NCI-H2196 (cell line): ENCODE measurements around the gene PPDPF.

Source experiments
- DNase-seq: peaks from one replicate; lab custom pipeline; 2025; ENCODE audit not compliant: unreplicated experiment; lab: John Stamatoyannopoulos, UW

PPDPF gene

DNA sequence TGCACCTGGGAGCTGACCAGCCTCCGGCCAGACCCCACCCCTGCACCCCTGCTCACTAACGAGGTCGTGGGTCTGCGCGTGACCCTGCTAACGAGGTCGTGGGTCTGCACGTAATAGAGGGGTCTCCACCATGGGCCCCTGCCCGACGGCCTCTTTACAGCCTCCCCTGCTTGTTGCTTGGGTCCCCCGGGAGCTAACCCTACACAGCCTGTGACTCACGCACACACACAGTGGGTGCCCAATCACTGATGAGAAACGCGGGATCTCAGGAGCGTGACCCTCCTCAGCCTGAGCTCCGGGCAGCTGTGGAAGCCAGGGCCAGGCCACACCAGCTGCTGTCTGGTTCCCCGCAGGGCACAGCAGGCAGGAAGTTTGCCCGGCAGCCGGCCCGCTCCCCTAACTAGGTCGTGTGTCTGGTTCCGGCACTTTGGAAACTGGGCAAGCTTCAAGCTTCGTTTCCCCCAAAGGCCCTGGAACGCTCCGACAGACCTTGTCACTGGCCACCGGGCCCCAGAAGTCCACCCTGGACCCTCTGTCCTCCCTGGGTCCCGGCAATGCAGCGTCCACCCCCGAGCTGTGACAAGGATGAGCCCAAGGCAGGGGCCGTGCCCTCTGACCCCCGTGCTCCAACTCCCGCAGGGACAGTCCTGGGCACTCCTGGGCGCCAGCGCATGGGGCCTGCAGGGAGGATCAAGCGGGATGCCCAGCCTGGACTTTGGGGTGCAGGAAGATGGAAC lies 15.8 kb downstream of the PPDPF start:
- DNase-seq, result peak; percentile 35

DNA sequence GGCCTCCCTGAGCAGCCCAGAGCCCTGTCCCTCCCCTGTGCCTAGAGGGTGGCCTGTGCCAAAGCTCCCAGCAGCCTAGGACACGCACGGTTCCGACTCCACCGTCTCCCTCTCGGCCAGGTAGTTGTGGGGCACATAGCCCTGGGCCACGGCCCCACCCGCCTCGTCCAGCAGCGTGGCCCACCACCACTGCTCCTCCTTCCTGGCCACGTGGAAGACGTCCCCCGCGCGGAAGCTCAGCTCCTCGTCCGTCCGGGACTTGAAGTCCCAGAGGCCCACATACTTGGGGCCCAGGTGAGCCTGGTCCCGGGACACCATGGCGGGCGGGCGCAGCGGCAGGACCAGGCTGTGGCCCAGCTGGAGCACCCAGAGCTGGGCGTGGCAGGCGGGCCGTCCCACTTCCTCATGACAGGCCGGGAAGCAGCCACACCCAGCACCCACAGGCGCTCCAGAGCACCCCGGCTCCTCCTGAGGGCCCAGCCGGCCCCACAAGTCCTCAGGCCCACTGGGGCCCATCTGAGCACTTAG lies 16.5 kb downstream of the PPDPF start, which contains the start of gene PTK6:
Gene PTK6, minus strand, starts transcription at position 380 of the 528 bp plus-strand sequence. Its CDS starts 62 bp downstream, at position 318.
- DNase-seq, result no peak

DNA sequence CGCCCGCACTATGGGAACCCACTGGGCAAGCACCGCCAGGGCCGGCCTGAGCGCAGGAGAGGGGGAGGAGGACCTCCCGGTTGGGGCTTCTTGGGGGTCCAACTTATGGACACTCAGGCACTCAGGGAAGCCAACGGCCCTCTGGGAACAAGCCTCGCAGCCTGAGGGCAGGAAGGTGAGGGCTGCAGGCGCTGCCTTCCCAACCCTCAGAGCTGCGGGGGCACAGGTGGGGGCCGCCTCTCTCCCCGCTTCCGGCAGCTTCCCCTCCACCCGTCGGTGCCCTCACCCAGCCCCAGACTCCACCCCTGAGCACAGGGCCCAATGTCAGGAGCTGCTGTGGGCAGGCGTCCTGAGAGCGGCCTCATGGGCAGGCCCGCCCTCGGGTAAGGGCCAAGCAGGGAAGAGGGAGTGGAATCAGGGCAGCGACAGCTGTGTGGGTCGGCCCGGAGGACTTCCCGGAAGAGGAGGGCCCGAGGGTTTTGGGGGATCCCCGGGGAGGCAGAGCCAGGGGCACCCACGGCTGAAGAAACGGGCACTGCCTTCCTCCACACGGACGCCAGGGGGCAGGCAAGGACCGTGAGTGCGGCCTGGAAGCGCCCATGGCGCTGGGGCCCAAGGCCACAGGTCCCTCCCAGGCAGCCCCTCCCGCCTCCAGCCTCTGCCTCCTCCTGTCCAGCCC lies 17.1 kb downstream of the PPDPF start:
- peak; percentile 96 for DNase-seq

DNA sequence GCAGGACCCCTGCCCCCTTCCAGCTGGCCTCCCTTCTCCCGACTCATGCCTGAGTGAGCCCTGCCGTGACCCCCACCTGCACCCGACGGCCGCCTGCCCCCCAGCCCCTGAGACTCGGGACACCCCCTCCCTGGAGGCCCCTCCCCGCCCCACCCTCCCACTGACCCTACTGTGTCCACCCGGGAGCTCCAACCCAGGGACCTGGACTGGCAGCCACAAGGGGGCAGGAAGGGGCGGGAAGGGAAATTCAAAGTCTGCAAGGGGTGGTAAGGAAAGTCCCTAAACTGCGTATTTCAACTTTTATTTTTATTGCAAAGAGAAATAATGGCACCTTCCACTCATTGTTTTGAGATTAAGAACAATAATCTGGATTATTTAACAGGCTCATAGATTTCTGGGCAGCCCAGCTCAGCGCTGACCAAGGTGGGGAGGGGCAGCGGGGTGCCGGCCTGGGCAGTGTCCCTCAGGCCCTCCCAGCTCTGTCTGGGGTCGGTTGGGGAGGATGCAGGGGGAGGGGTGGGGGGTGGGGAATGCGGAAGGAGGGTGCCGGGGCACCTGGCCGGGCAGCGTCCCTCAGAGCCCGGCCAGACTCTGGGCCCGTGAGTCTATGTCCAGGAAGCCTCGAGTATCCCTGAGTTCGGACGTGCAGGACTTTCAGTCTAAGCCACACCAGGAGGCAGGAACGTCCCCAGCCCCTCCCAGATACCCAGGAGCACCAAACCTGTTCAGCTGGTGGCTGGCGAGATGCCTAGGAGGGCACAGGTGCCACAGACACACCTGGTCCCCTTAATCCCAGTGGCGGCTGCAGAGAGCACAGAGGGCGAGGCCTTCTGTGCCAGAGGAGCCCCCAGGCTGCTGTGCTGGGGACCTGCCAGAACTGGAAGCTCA lies 17.9 kb downstream of the PPDPF start:
- peak; percentile 85 for DNase-seq

DNA sequence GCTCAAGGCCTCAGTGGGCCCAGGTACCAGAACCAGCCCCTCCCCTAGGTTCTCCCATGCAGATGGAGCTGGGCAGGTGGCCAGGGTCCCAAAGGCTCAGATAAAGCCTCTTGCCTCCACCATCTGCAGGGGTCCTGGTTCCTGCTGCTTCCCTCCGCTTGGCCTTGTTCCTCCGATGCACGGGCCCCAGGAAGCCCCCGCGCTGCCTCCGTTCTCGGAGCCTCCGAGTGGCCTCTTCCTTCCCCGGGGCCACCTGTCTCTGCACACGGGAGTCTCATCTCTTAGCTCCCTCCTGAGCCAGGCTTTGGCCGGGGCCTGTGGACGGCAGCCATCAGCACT lies 18.5 kb downstream of the PPDPF start:
- DNase-seq, result no peak

DNA sequence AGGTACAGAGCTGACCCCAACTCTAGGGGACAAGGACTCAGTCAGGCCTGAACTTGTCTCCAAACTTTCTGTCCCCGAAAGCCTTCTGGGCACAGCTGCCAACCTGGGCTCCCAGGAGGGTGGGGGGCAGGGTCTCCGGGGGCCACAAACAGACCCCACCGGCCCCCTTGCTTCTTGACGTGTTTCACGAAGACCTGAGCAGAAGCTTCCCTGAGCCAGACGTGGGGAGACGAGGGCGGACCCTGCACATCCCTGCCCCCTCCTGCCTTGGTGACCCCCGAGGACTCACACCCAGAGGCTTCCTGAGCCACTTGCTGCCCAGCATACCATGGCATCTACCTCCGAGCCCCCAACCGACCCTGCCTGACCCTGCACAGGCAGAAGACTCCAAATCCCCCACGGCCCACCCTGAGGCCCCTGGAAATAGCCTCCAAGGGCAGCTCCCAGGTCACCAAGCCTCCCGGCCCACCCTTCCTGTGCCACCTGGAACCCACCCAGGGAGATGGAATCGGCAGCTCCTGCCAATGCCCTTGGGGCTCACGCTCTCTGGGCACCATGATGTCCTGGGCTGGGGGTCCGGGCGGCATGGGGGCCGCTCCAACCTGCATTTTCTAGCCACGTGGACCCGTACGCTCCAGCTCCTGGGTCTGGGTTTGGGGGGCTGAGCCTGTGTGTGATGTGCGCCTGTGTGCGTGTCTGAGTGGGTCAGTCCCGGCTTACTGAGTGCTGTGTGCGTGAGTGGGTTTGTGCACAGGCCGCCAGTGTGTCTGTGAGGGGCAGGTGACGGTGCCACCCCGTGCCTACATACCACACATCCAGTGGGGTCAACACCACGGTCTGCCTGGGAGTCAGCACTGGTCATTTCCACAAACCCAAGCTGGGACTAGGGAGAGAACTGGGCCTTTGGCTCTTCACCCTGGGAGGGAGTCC lies 19.1 kb downstream of the PPDPF start:
- DNase-seq, result no peak

DNA sequence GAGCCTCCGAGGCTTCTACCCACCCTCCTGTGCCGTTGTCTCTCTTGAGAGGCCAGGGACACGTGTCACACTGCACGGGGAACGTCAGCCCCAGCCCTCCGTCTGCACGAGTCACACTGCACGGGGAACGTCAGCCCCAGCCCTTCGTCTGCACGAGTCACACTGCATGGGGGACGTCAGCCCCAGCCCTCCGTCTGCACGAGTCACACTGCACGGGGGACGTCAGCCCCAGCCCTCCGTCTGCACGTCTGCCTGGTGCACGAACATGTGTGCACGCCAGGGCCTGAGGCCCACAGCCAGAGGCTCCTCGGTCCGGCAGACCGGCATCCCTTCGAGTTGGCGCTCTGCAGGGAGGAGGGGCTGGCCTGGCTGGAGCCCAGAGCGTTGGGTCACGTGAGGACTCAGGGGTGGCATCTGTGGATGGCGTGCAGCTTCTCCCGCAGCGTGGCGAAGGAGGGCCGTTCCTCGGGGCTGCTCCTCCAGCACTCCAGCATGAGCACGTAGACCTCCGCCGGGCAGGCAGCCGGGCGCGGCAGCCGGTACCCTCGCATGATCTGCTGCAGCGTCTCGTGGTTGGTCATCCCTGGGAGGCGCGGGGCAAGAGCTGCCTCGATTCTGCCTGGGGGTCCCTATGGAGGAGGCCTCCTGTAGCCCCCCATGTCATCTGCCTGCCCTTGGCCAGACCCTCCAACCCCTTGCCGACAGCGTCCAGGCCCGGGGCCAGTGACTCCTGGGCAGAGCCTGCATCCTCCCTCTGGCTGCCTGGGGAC lies 20.0 kb downstream of the PPDPF start:
- DNase-seq, result no peak

DNA sequence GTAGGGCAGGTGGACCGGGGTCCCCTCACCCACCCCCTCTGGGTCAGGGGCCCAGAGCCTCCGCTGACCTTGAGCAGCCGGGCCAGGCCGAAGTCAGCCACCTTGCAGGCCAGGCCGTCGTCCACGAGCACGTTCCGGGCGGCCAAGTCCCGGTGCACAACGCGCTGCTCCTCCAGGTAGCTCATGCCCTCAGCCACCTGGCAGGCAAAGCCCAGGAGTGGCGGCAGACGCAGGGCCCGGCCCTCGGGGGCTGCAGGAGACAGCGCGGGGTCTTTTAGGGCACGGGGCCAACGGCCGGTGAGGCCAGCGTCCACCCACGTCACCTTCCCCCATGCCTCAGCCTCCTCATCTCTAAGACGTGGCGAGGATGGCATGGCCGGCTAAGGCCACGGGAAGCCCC lies 20.8 kb downstream of the PPDPF start:
- DNase-seq, result no peak

DNA sequence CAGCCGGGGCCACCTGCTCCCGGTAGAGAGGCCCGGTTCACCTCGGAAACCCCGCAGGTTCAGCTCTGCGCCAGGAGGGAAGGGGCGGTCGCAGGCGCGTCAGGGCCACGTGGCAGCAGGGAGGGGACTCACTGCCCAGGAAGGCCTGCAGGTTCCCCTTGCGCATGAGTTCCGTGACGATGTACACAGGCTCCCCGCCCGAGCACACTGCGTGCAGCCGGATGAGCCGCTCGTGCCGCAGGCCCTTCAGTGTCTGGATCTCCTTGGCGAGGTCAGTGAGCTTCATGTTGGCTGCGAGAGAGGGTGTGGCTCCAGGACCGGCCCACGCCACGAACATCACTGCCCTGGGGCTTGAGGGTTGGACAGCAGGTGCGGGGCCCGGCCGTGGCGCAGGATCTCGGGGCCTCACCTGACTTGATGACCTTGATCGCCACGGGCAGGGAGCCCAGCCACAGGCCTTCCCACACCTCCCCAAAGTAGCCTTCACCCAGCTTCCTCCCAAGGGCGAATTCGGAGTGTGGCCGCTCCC lies 21.5 kb downstream of the PPDPF start:
- DNase-seq, result no peak

DNA sequence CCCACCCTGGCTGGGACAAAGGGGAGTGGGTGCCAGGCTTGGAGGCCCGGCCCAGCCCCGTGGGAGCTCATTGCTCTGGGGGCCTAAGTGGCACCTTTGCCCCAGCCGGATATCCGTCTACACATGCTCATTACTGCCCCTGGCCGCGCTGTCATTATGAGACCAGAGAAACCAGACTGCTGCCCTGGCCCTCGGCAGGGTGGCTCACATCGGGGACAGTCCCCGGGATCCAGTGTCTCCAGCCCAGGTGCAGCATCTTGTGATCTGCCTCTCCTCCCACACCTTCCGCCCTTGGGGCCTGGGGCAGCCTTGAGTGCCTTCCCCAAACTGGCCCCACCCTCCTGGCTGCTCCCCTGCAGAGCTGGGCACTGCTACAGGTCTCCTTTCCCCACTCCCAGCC lies 22.1 kb downstream of the PPDPF start:
- no peak for DNase-seq

DNA sequence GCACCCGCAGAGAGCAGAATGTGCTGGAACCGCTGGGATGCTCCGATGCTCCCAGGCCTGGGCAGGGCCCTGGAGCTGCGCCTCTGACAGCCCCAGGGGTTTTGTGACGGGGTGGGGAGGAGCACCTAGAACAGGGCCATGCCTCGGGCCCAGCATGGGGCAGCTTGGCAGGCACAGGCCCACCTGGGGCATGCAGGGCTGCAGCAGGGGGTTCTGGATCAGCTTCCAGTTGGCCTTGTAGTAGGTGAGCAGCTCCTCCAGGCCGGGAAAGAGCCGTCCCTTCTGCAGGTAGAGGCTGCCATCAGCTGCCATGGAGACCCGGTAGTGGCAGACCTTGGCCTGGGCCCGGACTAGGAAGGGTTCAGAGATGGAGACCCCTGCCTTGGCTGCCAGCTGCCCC lies 22.6 kb downstream of the PPDPF start:
- DNase-seq, result no peak

DNA sequence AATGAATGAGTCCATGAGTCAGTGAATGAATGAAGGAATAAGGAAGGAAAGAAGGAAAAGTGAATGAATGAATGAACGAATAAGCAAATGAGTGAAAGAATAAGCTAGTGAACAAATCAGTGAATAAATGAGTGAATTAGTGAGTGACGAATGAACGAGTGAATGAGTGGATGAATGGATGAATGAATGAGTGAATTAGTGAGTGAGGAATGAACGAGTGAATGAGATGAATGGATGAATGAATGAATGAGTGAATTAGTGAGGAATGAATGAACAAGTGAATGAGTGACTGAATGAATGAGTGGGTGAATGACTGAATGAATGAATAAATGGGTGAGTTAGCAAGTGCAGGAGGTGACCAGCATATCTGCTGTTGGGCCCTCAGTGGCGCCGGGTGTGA lies 23.2 kb downstream of the PPDPF start:
- DNase-seq, result no peak

DNA sequence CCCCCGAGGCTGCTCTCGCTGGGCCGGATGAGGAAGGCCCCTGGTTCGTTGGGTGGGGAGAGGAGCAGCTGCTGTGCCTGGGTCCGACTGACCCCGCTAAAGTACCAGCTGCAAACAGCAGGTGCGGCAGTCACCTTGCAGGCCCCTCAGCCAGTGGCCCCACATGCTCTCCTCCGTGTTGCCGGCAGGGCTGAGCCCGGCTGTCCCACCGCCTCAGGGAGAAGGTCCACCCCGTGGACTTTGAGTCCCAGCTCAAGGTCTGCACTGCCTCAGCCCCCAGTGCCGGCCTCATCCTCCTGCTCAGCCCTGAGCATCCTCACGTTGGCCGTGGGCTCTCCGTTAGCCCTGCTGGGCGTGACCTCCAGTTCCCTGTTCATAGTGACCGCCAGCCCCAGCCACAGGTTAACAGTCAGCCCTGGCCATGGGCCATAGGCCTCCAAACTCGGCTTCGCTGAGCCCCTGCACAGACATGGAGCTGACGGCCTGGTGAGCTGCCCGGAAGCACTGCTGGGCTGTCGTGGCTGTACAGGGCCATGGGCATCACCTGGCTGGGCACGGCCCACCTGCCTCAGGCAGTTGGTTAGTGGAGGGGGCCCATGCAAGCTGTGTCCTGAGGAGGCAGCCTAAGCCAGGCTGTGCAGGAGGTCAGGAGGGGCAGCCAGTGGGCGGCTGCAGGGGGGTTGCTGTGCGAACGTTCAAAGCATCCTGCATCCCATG lies 23.8 kb downstream of the PPDPF start:
- DNase-seq, result no peak

DNA sequence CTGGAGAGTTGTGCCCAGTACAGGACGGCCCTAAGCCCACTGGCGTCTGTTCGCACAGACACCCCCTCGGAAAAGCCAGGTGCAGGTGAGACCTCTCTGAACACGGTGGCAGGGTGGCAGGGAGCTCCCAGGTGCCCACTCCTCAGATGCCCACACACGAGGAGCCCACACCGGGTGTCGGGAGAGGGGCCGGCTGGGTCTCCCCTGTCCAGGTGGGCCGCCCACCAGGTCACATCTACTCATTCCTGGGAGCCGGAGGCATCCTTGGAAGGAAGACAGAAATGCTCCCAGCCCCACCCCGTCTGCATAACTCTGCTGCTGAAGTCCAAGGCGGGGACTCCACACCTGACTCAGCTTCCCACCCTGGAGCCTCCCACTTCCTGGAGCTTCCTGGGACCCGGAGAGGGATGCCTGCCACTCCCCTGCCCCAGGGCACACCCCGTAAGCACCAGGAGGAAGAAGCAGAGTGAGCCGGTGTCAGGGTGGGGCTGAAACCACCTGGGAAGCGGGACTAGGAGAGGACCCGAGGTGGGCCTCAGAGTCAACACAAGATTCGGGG lies 24.5 kb downstream of the PPDPF start:
- no peak for DNase-seq

DNA sequence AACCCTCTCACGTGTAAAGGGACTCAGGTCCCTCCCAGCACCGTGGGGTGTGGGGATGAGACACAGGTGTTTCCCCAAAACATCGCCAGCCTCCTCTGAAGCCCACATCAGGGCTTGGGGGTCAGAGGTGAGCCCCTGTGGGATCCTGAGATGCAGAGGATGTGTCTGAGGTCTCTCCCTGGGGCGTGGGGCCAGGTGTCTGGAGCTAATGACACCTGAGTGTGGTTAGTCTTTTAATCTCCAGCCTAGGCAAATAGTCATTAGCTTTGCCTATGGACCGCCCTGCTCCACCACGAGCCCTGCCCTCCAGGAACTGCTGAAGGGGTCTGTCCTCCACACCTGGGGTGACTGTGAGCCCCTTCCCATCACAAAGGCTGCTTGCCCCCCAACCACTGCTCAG lies 25.2 kb downstream of the PPDPF start:
- DNase-seq, result no peak

DNA sequence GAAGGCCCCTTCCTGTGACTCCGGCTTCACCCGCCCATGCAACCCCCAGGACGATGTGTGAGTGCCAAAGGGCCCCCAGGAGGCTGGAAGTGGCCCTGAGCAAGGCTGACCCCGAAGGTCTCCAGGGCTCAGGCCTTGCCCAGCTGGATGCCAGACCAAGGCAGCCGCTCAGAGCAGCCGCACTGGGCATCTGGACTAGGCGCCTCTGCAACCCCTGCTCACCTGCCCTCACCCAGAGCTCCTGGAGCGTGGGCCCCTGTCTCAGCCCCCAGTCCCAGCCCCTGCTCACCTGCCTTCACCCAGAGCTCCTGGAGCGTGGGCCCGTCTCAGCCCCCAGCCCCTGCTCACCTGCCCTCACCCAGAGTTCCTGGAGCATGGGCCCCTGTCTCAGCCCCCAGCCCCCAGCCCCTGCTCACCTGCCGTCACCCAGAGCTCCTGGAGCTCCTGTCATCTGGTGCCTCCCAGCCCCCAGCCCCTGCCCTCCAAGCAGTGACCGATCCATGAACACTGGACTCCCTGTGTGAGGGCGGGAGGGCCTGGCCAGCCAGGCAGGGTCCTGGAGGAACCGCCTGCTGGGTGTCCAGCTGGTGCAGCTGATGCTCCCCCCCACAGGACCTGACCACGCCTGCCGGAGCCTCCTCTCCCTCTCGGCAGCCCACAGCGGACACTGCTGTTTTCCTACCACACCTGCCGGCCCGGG lies 25.8 kb downstream of the PPDPF start:
- no peak for DNase-seq

DNA sequence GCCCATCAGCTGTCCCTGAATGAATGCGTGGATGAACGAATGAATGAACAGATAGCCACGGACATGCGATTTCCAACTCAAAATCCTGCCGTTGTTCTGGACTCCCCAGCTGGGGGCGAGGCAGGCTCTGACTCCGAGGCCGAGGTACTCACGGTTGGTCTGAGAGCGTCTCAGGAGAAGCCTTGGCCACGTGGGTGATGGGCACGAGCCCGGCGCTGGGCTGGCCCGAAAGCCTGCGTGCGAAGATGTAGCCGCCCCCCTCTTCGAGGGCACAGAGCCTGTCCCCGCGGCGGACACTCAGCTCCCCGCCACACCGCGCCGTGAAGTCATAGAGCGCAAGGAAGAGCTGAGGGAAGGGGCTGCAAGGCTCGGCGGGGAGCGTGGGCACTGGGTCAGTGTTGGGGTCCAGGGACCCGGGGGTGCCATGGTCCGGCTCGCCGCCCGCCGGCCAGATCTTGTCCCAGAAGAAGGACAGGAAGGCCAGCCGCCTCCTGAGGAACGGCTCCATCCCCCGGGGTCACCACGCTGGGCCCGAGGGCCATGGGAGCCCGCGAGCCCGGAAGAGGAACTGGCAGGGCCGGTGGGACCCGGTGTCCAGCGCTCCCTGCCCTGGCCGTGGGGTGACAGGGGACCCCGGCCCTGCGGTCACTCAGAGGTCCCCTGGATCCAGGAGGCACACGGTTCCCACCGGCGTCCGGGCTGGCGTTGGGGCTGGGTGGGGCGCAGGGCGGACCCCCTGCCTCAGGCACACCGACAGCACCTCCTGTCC lies 26.6 kb downstream of the PPDPF start:
- DNase-seq, result no peak
